B cell (primary cell): ENCODE measurements around the gene KRTAP5-9. TPM values are rescaled to one million over a fixed set of nuclear protein-coding genes. Genes with fewer than 3 reads are reported as not detected.

Experiments
- ATAC-seq: fragments of 200-7000 bp; cut with Tn5 transposase; one replicate; pipeline ENCODE4 v1.10.0; 2021; ENCODE audit warnings: low read depth, mild to moderate bottlenecking, moderate number of reproducible peaks, moderate library complexity
- CTCF ChIA-PET: fragments of 350-600 bp; sonication (Branson Sonifier 250); formaldehyde crosslinking; loops from one replicate; lab custom pipeline; 2021; ENCODE audit warnings: antibody characterized with exemption, inconsistent platforms; lab: Charles Lee
- POLR2A ChIA-PET: fragments of 350-600 bp; sonication (Branson Sonifier 250); formaldehyde crosslinking; loops from one replicate; lab custom pipeline; 2021; ENCODE audit warnings: antibody characterized with exemption; lab: Charles Lee
- DNase-seq: peaks from one replicate; pipeline ENCODE4 v3.0.0; 2013
- H2AFZ ChIP-seq: 2 replicates; pipeline ENCODE4 v1.6.1; 2012; ENCODE audit warnings: mild to moderate bottlenecking, low read depth, low read length; ENCODE audit not compliant: insufficient read depth, poor library complexity, severe bottlenecking
- H3K27ac ChIP-seq, 2 donors: 1 replicate in 1 of 2; 2 replicates in 1 of 2; pipeline ENCODE4 v1.5.1; 2012 to 2013; ENCODE audit warnings: low read length in 2 of 2, mild to moderate bottlenecking in 2 of 2, moderate library complexity in 1 of 2
- H3K27me3 ChIP-seq, 4 experiments: fragments of 200-600 bp in 1 of 4; sonication (generic) in 1 of 4; replicated peaks in 1 of 4; 1 replicate in 2 of 4; 2 replicates in 2 of 4; pipeline versions ENCODE4 v1.6.1 to v1.7.0; 2013 to 2016; ENCODE audit warnings: low read length in 3 of 4, mild to moderate bottlenecking in 2 of 4, mixed read lengths in 1 of 4, moderate library complexity in 1 of 4; ENCODE audit not compliant: insufficient read depth in 4 of 4, control insufficient read depth in 3 of 4; ENCODE audit errors: control extremely low read depth in 1 of 4
- H3K36me3 ChIP-seq, 2 experiments: replicated peaks in 1 of 2; 1 replicate in 1 of 2; 2 replicates in 1 of 2; pipeline versions ENCODE4 v1.6.1 to v1.7.1; 2013; ENCODE audit warnings: low read length in 1 of 2; ENCODE audit not compliant: insufficient read depth in 2 of 2, control insufficient read depth in 1 of 2; ENCODE audit errors: control extremely low read depth in 1 of 2, extremely low read depth in 1 of 2
- H3K4me1 ChIP-seq, 2 donors: fragments of 200-600 bp in 1 of 2; sonication (generic) in 1 of 2; 1 replicate in 1 of 2; 2 replicates in 1 of 2; pipeline versions ENCODE4 v1.5.1 to v1.6.1; 2013 to 2017; ENCODE audit warnings: low read length in 2 of 2; ENCODE audit not compliant: control insufficient read depth in 2 of 2, insufficient read depth in 2 of 2
- H3K4me2 ChIP-seq: replicated peaks from 2 replicates; pipeline ENCODE3; 2012; ENCODE audit warnings: mild to moderate bottlenecking, low read depth, low read length; ENCODE audit not compliant: poor library complexity, severe bottlenecking
- H3K4me3 ChIP-seq, 5 experiments: fragments of 200-600 bp in 1 of 5; sonication (generic) in 1 of 5; 1 replicate in 3 of 5; 2 replicates in 2 of 5; pipeline versions ENCODE4 v1.5.1 to v1.7.0; 2011 to 2016; ENCODE audit warnings: low read length in 4 of 5, mild to moderate bottlenecking in 4 of 5, low read depth in 2 of 5, control low read depth in 1 of 5, moderate library complexity in 1 of 5; ENCODE audit not compliant: insufficient read depth in 1 of 5; ENCODE audit errors: control extremely low read depth in 1 of 5, extremely low read depth in 1 of 5
- H3K79me2 ChIP-seq: fragments of 200-600 bp; sonication (generic); one replicate; pipeline ENCODE4 v1.6.0; 2016; ENCODE audit warnings: low read length; ENCODE audit not compliant: control insufficient read depth, insufficient read depth
- H3K9ac ChIP-seq: fragments of 200-600 bp; sonication (generic); 2 replicates; pipeline ENCODE4 v1.6.1; 2017; ENCODE audit warnings: mild to moderate bottlenecking, low read length, moderate library complexity
- H3K9me3 ChIP-seq, 3 donors: one replicate each; pipeline versions ENCODE4 v1.6.1 to v1.7.1; 2013; ENCODE audit warnings: low read length in 2 of 3; ENCODE audit not compliant: control insufficient read depth in 2 of 3, insufficient read depth in 1 of 3; ENCODE audit errors: control extremely low read depth in 1 of 3
- H4K20me1 ChIP-seq: 2 replicates; pipeline ENCODE4 v1.6.0; 2012; ENCODE audit warnings: mild to moderate bottlenecking, low read length; ENCODE audit not compliant: insufficient read depth, control insufficient read depth, poor library complexity, severe bottlenecking
- H3K27ac Mint-ChIP-seq: one replicate; pipeline ENCODE4 v1.8.0; 2021; ENCODE audit warnings: mixed read lengths
- H3K27me3 Mint-ChIP-seq: one replicate; pipeline ENCODE4 v1.8.0; 2021; ENCODE audit warnings: mixed read lengths
- H3K4me1 Mint-ChIP-seq: one replicate; pipeline ENCODE4 v1.8.0; 2021; ENCODE audit warnings: mixed read lengths
- H3K4me3 Mint-ChIP-seq: one replicate; pipeline ENCODE4 v1.8.0; 2021; ENCODE audit warnings: mixed read lengths
- H3K9me3 Mint-ChIP-seq: one replicate; pipeline ENCODE4 v1.8.0; 2022; ENCODE audit warnings: mixed read lengths; ENCODE audit not compliant: insufficient read depth
- CTCF ChIP-seq: fragments of 200-600 bp; IDR thresholded peaks from one replicate; pipeline ENCODE4 v1.8.0; 2022; ENCODE audit warnings: antibody characterized with exemption, mild to moderate bottlenecking
- EZH2 ChIP-seq: IDR thresholded peaks from 2 replicates; pipeline ENCODE4 v1.6.1; 2012; ENCODE audit warnings: borderline replicate concordance, low read depth, mild to moderate bottlenecking, moderate library complexity, low read length; ENCODE audit not compliant: insufficient read depth, poor library complexity, severe bottlenecking
- WGBS: methylation state at CpG from one replicate; pipeline ENCODE4 v1.1.5; 2013; ENCODE audit warnings: missing lambda C conversion rate; ENCODE audit not compliant: insufficient coverage; 5-methylcytosine and 5-hydroxymethylcytosine counted together
- intact Hi-C: fragments of 100-400 bp; cut with micrococcal nuclease; formaldehyde crosslinking; loops from one replicate; pipeline ENCODE4 v1.10.0; 2022
- polyA plus RNA-seq: library from polyadenylated mRNA; depleted of rRNA; stranded (reverse); fragments of >200 nt; gene quantifications from 2 replicates; pipeline ENCODE4 v1.2.3, GENCODE V29; 2012
- total RNA-seq, 2 donors: library from RNA; stranded (reverse); fragments of 120-200 nt in 1 of 2; gene quantifications; 1 replicate in 1 of 2; 2 replicates in 1 of 2; pipeline versions ENCODE4 v1.2.3 to v1.2.4, GENCODE V29; 2013 to 2022

Gene KRTAP5-9
- total and polyA plus RNA-seq, 2 donors (not counting 1 experiment from before 2014, with no cell fraction given), result 0.34 to 0.95 TPM

GRCh38 chr11:71554996-71555395, 6.8 kb downstream of the KRTAP5-9 start:
- Histone ChIP-seq H3K27ac (no peak overlapping the region), H2AFZ (no peak overlapping the region), H3K9ac (no peak overlapping the region), H3K27me3 (peaks cover 0 to 9% (median 1%) of the 10 kb centered on the region in 4 experiments), H3K79me2 (no peaks in the 10 kb centered on the region), H3K36me3 (no peaks in the 10 kb centered on the region), H3K4me1 (peaks cover 0 to 2% of the 10 kb centered on the region in 2 donors), H3K4me3 (no peak overlapping the region), H3K4me2 (no peak overlapping the region), H3K9me3 (no peaks in the 10 kb centered on the region), H4K20me1 (no peaks in the 10 kb centered on the region)
- H3K4me1 Mint-ChIP-seq, result peaks cover 12% of the 10 kb centered on the region
- ATAC-seq (no peak), DNase-seq (no peak)
- H3K4me3 Mint-ChIP-seq, result no peak overlapping the region
- no peak for TF ChIP-seq CTCF
- no peak for TF ChIP-seq EZH2
- intact Hi-C loops, result no loop called here
- CTCF ChIA-PET, result no interaction called here
- WGBS, result 96% methylated on average over 6 of the region's 6 CpGs
- H3K27me3 Mint-ChIP-seq, result peaks cover 15% of the 10 kb centered on the region
- no peaks in the 10 kb centered on the region for H3K9me3 Mint-ChIP-seq
- POLR2A ChIA-PET, result no interaction called here
- H3K27ac Mint-ChIP-seq, result no peak overlapping the region

- DNase-seq (no peak), ATAC-seq (no peak)
- Histone ChIP-seq H3K36me3 (no peaks in the 10 kb centered on the region), H3K9ac (no peak overlapping the region), H3K27me3 (peaks cover 0 to 9% (median 1%) of the 10 kb centered on the region in 4 experiments), H3K4me2 (no peak overlapping the region), H3K79me2 (no peaks in the 10 kb centered on the region), H3K27ac (no peak overlapping the region), H3K4me1 (no peaks in the 10 kb centered on the region), H2AFZ (no peak overlapping the region), H3K4me3 (no peak overlapping the region), H3K9me3 (no peaks in the 10 kb centered on the region), H4K20me1 (no peaks in the 10 kb centered on the region)
- Mint-ChIP-seq H3K4me1 (peaks cover 7% of the 10 kb centered on the region), H3K4me3 (no peak overlapping the region), H3K27ac (no peak overlapping the region), H3K27me3 (peaks cover 20% of the 10 kb centered on the region), H3K9me3 (peaks cover 2% of the 10 kb centered on the region)
- WGBS, result 88% methylated on average over 10 of the region's 11 CpGs
- CTCF ChIA-PET, result no interaction called here
- intact Hi-C loops, result no loop called here
- POLR2A ChIA-PET, result no interaction called here
- TF ChIP-seq CTCF (no peak), EZH2 (no peak)
These were observed 7.3 kb downstream of the KRTAP5-9 start for GRCh38 chr11:71555508-71555907.
